ENCODE data around the gene PLB1. TPM values are rescaled to one million over a fixed set of nuclear protein-coding genes. Genes with fewer than 3 reads are reported as not detected.

The PLB1 gene
- polyA plus RNA-seq, 1 experiment: 1.4 TPM

DNA sequence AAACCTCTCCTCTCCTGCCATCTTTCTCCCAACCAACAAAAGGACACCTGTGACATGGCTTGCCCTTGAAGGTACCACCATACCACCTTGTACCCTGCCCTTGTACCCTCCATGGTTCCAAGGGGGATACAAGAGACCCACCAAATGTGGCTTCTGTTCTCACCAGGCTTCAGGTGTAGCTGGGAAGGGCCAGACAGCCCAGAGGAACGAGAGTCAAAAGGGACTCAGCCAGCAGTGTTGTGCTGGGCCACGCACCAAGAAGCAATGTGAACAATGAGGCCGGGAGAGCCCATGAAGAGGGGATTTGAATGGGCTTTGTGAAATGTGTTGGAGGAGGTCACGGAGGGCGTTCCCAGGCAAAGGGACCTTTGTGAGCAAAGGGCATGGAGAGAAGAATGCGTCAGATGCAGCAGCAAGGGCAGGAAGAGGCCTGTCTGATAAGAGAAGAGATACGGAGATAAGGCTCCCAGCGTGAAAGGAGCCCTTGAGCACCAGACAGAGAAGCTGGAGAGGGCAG lies 48.6 kb downstream of the PLB1 start:
- Histone ChIP-seq H3K27ac (ENCODE audit: low read depth, low read length) (no peak overlapping the region), H3K9me3 (ENCODE audit: control insufficient read depth, insufficient read depth, low read length) (no peaks in the 10 kb centered on the region), H3K27me3 (ENCODE audit: control insufficient read depth, insufficient read depth, low read length) (peaks cover 10% of the 10 kb centered on the region), H3K4me3 (ENCODE audit: low read depth, low read length) (no peak overlapping the region)
- CTCF ChIA-PET: interaction anchor here (0.6 kb wide), 1 partner anchor 22 kb away, joined by 3 read pairs; no protein-coding TSS in a partner anchor
- no peak for DNase-seq (ENCODE audit: low read depth, low spot score)
- TF ChIP-seq, protein P1, sequence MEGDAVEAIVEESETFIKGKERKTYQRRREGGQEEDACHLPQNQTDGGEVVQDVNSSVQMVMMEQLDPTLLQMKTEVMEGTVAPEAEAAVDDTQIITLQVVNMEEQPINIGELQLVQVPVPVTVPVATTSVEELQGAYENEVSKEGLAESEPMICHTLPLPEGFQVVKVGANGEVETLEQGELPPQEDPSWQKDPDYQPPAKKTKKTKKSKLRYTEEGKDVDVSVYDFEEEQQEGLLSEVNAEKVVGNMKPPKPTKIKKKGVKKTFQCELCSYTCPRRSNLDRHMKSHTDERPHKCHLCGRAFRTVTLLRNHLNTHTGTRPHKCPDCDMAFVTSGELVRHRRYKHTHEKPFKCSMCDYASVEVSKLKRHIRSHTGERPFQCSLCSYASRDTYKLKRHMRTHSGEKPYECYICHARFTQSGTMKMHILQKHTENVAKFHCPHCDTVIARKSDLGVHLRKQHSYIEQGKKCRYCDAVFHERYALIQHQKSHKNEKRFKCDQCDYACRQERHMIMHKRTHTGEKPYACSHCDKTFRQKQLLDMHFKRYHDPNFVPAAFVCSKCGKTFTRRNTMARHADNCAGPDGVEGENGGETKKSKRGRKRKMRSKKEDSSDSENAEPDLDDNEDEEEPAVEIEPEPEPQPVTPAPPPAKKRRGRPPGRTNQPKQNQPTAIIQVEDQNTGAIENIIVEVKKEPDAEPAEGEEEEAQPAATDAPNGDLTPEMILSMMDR (IDR thresholded peaks at IDR 0.05; ENCODE audit: low read depth, low read length): no peak
- POLR2A ChIA-PET: no interaction called here

DNA sequence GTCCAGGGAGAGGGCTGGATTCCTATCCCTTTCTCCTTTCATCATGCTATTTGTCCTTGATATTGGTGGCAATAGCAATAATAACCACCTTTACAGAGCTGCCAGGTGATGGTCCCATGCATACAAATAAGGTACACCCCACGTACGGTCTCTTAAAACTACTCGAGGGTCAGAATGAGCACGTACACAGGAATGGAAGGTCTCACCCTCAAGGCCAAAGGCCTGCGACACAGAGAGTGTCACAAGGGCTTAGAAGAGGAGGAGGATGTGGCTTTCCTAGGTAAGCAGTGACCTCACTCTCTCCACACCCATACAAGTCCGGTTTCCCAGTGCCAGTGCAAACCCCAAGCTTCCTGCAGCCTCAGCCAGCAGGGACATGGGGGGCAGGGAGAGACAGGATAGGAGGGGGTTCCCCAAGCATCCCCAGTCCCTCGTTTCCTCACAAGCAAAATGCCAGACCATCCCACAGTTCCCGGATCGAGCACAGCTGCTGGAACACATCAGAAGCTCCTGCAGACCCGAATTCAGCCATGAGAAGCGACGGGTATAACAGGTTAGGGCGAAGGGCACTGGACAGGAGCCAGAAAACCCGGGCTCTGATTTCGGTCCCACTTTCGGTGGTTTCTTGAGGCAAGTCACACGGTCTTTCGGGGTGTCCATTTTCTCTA lies 49.2 kb downstream of the PLB1 start:
- TF ChIP-seq, protein P1 (IDR thresholded peaks at IDR 0.05; ENCODE audit: low read depth, low read length): no peak
- POLR2A ChIA-PET: no interaction called here
- DNase-seq (ENCODE audit: low read depth, low spot score): no peak
- no peak overlapping the region for H3K4me3 ChIP-seq (ENCODE audit: low read depth, low read length)
- H3K27me3 ChIP-seq (ENCODE audit: control insufficient read depth, insufficient read depth, low read length): peaks cover 7% of the 10 kb centered on the region
- H3K9me3 ChIP-seq (ENCODE audit: control insufficient read depth, insufficient read depth, low read length): no peaks in the 10 kb centered on the region
- CTCF ChIA-PET: interaction anchor here (0.6 kb wide), 1 partner anchor 22 kb away, joined by 3 read pairs; no protein-coding TSS in a partner anchor
- H3K27ac ChIP-seq (ENCODE audit: low read depth, low read length): peak overlapping the region; percentile 21

DNA sequence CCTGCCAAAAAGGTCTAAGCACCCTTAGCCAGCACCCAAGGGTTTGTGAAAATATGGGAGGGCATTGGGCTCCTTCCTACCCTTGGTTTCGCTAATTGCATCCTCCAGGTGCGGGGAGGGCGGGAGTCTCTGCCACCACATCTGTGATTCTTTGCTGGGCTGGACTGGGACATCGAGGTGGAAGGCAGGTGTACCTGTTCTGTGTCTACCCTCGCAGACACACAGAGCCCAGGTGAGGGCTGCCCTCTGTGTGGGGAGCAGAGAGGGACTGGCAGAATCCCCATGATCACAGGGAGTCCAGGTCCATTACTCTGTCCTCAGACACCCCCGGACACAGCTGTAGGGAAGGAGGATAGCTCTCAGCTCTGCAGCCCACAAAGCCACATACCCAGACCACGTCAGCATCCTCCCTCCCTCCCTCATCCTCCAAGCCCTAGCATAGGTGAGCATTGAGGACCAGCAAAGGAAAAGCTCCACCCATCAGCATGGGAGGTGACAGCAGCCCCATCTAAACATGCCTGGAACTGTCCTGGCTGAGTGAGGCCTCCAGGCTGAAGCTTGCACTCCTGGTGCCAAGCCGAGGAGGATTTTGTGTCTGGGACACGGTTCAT lies 49.8 kb downstream of the PLB1 start:
- ChIA-PET CTCF (no interaction called here), POLR2A (no interaction called here)
- Histone ChIP-seq H3K9me3 (ENCODE audit: control insufficient read depth, insufficient read depth, low read length) (no peaks in the 10 kb centered on the region), H3K4me3 (ENCODE audit: low read depth, low read length) (no peak overlapping the region), H3K27me3 (ENCODE audit: control insufficient read depth, insufficient read depth, low read length) (peaks cover 7% of the 10 kb centered on the region), H3K27ac (ENCODE audit: low read depth, low read length) (no peak overlapping the region)
- no peak for DNase-seq (ENCODE audit: low read depth, low spot score)
- TF ChIP-seq, protein P1 (IDR thresholded peaks at IDR 0.05; ENCODE audit: low read depth, low read length): no peak

DNA sequence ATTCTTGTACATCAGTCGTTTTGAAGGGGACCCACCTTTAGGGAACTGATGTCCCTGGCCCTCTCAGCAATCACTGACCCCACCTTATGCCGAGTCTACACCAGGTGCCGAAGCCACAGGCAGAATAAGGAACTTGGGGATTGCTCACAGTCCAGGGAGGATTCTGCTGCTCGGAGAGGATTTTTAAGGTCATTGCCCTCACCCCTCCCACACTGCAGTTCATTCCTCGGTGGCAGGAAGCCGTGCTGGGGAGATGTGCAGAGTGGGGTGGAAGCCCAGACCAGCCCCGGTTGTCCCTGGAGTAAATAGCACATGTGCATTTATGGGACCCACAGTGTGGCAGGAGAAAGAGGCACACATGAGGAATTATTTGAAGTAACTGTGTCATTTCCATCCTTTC lies 50.4 kb downstream of the PLB1 start:
- no peak for DNase-seq (ENCODE audit: low read depth, low spot score)
- peaks cover 7% of the 10 kb centered on the region for H3K27me3 ChIP-seq (ENCODE audit: control insufficient read depth, insufficient read depth, low read length)
- no peaks in the 10 kb centered on the region for H3K9me3 ChIP-seq (ENCODE audit: control insufficient read depth, insufficient read depth, low read length)
- H3K4me3 ChIP-seq (ENCODE audit: low read depth, low read length): no peak overlapping the region
- TF ChIP-seq, protein P1 (IDR thresholded peaks at IDR 0.05; ENCODE audit: low read depth, low read length): no peak
- ChIA-PET CTCF (no interaction called here), POLR2A (no interaction called here)
- H3K27ac ChIP-seq (ENCODE audit: low read depth, low read length): no peak overlapping the region

DNA sequence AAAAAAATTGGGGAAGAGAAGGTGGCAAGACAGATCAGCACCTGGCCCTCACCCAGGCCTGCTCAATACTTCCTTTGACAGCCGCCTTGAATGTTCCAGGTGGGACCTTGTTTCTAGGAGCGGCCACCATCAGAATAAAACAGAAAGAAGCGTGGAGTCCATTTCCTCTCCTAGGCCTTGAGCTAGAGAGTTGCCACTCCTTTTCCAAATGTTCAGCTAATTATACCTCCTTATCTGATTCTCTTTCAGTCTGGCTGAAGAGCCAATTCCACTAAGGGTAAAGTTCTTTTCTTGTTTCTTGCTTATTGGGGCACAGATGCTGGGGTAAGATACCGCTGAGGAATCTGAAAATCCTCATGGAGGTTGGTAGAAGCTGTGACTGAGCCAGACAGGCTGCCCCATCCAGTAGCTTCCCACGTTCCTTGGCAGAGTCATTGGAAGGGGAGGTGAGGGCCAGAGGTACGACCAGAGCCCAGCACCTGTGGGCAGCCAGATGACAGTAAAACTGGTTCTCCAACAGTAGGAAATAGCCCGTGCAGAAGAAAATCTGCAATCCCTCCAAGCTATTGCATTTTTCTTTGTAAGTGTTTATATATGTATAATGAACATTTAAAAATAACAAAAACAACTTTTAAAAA lies 51.5 kb downstream of the PLB1 start:
- ChIA-PET CTCF (interaction anchor here (1.9 kb wide), 1 partner anchor 19 kb away, joined by 9 read pairs; no protein-coding TSS in a partner anchor), POLR2A (no interaction called here)

More for the DNA sequence above, 51.5 kb downstream of the PLB1 start:
- peaks cover 7% of the 10 kb centered on the region for H3K27me3 ChIP-seq (ENCODE audit: control insufficient read depth, insufficient read depth, low read length)
- TF ChIP-seq, protein P1 (IDR thresholded peaks at IDR 0.05; ENCODE audit: low read depth, low read length): no peak
- no peak for DNase-seq (ENCODE audit: low read depth, low spot score)
- no peak overlapping the region for H3K4me3 ChIP-seq (ENCODE audit: low read depth, low read length)
- H3K27ac ChIP-seq (ENCODE audit: low read depth, low read length): no peak overlapping the region
- no peaks in the 10 kb centered on the region for H3K9me3 ChIP-seq (ENCODE audit: control insufficient read depth, insufficient read depth, low read length)
